22Rv1 (cell line): ENCODE results near the gene PCDHB12.

ENCODE experiments used
- ZFX ChIP-seq: fragments of 450-650 bp; IDR thresholded peaks from 2 replicates; pipeline ENCODE4 v1.6.1; 2017; ENCODE audit warnings: antibody characterized with exemption, borderline replicate concordance
- TF ChIP-seq, protein P1 (sequence below): fragments of 450-650 bp; IDR thresholded peaks from 2 replicates; pipeline ENCODE4 v1.5.1; 2017; ENCODE audit warnings: mild to moderate bottlenecking

GRCh38 chr5:141223112-141223783 lies 14.7 kb downstream of the PCDHB12 start, which contains the start of gene PCDHB14:
- TF ChIP-seq, protein P1, sequence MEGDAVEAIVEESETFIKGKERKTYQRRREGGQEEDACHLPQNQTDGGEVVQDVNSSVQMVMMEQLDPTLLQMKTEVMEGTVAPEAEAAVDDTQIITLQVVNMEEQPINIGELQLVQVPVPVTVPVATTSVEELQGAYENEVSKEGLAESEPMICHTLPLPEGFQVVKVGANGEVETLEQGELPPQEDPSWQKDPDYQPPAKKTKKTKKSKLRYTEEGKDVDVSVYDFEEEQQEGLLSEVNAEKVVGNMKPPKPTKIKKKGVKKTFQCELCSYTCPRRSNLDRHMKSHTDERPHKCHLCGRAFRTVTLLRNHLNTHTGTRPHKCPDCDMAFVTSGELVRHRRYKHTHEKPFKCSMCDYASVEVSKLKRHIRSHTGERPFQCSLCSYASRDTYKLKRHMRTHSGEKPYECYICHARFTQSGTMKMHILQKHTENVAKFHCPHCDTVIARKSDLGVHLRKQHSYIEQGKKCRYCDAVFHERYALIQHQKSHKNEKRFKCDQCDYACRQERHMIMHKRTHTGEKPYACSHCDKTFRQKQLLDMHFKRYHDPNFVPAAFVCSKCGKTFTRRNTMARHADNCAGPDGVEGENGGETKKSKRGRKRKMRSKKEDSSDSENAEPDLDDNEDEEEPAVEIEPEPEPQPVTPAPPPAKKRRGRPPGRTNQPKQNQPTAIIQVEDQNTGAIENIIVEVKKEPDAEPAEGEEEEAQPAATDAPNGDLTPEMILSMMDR, result peak; percentile 73
- no peak for TF ChIP-seq ZFX
